HG03045 (cell line): ENCODE results near the gene CRYBB1.

ENCODE experiments used
- ATAC-seq: cut with Tn5 transposase; IDR thresholded peaks from one replicate; pipeline ENCODE4 v1.9.1; 2021; ENCODE audit warnings: mild to moderate bottlenecking, moderate library complexity; ENCODE audit not compliant: unreplicated experiment

CRYBB1 gene

DNA sequence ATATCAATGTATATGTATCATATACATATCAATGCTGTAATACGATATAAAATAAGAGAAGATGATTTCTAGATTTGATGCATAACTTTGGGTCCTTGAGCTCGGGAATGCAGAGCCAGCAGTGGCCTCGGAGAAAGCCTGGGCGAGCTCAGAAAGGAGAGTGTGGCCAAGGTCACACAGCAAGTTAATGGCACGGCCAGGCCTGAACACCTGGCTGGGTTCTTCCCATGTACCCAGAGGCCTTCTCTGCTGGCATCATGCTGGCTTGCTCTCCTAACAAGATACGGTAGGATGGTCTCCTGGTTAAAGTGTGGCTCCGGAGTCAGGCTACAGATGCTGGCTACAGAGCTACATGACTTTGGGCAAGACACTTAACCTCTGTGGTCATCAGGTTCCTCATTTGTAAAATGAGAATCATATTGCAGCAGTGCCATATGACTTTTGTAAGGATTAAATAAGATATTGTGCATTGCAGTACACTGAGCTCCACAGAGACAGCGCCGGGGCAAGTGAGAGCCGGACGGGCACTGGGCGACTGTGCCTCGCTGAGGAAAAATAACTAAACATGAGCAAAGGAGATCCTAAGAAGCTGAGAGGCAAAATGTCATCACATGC lies 57.8 kb downstream of the CRYBB1 start:
- ATAC-seq = no peak

DNA sequence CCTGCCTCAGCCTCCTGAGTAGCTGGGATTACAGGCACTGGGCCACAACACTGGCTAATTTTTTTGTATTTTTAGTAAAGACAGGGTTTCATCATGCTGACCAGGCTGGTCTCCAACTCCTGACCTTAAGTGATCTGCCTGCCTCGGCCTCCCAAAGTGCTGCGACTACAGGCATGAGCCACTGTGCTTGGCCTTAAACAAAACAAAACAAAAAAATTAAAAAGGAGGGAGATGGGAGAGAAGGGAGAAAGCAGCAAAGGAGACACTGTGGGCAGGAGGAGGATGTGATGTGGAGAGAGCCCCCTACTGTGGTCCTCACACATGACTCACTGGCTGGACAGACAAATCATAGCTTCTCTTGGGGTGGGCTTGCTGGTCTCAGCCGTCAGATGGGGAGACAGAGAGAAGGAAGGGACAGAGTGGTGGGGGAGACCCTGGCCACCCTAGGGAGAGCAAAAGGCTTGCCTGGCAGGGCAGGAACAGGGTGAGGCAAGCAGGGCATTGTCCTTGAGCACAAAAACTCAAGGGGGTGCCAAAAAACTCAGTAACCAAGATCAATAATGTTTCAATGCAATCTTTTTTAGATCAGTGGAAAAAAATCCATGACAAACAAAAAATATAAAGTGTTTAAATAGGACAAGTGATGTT lies 59.5 kb downstream of the CRYBB1 start:
- no peak for ATAC-seq

DNA sequence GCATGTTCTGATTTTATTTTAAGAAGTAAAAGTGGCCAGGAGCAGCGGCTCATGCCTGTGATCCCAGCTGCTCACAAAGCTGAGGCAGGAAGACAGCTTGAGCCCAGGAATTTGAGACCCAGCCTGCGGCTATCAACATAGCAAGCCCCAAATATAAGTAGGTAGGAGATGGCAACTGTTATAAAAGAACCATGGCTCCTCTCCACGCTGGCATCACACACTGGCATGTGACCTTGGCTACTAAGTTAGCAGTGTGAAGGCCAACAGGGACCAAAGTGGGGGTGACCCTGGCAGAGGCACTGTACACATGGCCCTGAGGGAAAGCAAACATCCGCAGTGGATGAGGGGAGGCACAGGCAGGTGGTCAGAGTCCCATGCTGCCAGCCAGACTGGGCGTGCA lies 60.9 kb downstream of the CRYBB1 start:
- ATAC-seq = no peak

DNA sequence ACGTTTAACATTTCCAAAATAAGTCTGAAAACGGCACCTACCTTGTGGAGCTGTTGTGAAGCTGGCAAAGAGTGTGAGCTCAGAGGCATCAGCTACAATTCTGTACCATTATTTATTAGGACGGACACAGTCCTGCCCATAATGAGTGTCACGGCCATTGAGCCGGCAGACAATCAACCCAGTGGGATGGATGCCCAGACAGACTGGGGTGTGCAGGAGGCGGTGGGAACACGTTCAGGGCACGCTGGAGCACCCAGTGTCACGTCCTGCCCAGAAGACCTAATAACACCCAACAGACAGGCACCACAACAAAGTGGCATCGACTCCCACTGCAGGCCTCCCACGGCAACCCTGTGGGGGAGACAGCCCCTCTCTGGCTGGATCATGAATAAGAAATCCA lies 62.3 kb downstream of the CRYBB1 start:
- no peak for ATAC-seq

DNA sequence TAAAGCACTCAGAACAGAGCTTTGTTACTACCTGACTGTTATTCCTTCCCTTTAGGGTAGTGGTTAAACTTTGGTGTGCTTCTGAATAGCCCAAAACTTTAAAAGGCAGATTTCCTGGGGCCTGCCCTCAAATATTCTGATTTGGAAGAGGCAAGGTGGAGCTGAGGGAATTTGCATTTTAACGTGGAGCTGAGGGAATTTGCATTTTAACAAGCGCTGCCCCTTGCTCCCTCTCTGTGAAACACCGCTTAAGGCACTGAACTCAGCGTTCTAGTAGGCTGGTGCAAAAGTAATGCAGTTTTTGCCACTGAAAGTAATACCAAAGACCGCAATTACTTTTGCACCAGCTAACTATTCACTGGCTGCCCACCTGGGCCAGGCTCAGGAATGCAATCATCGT lies 62.9 kb downstream of the CRYBB1 start:
- ATAC-seq = no peak

DNA sequence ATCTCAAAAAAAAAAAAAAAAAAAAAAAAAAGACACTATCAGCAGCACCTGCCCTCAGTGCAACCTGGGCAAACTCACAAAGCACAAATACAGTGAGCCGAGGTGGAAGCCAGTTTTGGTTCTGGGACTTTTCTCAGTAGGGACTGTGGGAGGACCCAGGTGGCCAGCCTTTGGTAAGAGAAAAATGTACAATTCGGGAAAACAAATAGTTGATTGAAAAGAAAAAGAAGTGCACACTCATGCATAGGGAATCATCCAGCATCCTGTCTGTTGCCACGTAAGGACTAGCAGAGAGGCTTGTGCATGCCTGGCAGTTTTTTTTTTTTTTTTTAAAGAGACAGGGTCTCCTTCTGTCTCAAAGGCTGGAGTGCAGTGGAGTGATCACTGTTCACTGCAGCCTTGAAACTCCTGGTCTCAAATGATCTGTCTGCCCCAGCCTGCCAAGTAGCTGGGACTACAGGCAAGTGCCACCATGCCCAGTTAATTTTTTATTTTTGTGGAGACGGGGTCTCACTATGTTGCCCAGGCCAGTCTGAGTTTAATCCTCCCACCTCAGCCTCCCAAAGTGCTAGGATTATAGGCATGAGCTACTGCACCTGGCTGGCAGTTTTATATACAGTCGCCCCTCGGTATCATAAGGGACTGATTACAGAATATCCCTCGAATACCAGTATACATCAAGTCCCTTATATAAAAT lies 64.6 kb downstream of the CRYBB1 start:
- ATAC-seq = no peak

DNA sequence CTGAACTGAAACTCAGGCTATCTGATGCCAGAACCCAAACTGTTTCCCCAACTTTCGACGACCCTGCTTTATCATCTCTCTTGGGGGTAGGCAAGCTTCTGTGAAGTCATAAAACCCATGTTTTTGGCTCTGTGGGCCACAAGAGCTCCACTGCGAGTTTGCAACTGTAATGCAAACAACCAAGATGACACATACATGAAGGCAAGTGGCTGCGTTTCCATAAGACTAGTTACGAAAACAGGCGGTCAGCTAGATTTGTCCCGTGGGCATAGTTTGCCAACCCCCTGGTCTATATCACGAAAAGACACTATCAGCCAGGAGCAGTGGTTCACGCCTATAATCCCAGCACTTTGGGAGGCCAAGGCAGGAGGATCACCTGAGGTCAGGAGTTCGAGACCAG lies 65.4 kb downstream of the CRYBB1 start:
- ATAC-seq = no peak

DNA sequence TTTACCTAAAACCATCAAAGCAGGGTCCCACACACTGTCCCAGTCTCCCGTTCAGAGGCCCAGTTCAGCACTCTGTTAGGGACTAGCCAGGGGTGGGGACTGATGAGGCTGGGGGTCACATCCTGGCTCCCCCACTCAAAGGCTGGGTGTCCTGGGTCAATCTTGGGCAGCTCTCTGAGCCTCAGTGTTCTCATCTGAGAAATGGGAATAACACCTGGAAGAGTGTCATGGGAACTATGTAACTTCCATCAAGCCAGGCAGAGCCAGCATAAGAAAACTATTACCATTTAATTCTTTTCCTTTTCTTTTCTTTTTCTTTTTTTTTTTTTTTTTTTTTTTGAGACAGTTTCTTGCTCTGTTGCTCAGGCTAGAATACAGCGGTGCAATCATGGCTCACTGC lies 66.3 kb downstream of the CRYBB1 start:
- ATAC-seq = no peak

DNA sequence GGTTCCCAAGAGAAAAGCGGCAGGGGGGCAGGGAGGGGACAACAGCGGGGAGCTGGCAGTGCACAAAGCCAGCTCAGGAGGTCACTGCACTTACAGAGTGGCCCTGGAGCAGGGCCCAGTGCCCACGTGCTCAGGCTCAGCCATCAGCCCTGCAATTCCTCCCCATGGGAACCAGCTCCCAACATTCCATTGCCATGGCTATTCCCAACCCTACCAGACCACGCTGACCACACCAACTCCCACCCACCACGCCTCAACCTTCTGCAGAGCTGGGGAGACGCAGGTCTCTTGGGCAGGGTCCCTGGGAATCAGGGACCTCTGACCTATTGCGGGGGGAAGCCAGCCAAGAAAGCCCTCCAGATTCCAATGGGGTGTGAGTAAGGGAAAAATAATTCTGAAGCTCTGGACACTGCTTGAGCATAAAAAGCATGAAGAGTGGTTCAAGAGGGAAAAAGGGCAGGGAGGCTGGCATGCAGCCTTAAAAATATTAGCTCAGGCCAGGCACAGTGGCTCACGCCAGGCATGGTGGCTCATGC lies 67.3 kb downstream of the CRYBB1 start:
- ATAC-seq = no peak

DNA sequence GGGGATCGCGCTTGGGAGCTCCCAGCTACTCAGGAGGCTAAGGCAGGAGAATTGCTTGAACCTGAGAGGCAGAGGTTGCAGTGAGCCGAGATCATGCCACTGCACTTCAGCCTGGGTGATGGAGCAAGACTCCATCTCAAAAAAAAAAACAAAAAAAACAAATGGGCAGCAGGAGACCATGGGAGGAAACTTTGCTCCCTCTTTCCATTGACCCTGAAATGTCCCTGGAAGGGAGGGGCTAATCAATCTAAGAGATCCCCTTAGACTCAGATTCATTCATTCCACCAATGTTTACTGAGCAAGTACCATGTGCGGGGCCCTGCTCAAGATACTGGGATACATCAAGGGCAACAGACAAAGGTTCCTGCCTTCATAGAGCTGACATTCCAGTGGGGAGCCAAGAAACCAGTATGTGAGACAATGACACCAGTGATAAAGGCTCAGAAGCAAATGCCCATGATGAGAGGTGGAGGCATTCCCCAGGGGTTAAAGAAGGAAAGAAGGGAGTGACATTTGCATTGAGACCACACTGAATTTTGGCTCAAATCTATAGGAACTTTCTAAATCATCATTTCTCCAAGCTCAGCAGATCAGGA lies 67.8 kb downstream of the CRYBB1 start:
- no peak for ATAC-seq
